Lower leg skin (tissue), 4 donors: ENCODE data around the gene MMP7. TPM values are rescaled to one million over a fixed set of nuclear protein-coding genes. Genes with fewer than 3 reads are reported as not detected.

ENCODE experiments used
- DNase-seq, 2 donors: peaks; one replicate each; pipeline ENCODE4 v3.0.0-alpha.2; 2019; ENCODE audit warnings: low spot score in 2 of 2
- H3K4me3 ChIP-seq: fragments of 200-600 bp; sonication (generic); 2 replicates; pipeline ENCODE4 v1.5.1; 2017; ENCODE audit warnings: mild to moderate bottlenecking, low read depth; ENCODE audit not compliant: poor library complexity, severe bottlenecking
- CTCF ChIP-seq, 3 donors: fragments of 450-650 bp; IDR thresholded peaks; one replicate each; pipeline ENCODE4 v1.5.1; 2016; ENCODE audit warnings: antibody characterized with exemption in 3 of 3, mild to moderate bottlenecking in 3 of 3, moderate library complexity in 2 of 3
- POLR2A ChIP-seq, 2 donors: fragments of 450-650 bp; IDR thresholded peaks; one replicate each; pipeline ENCODE4 v1.6.1; 2016 to 2017; ENCODE audit warnings: antibody characterized with exemption in 2 of 2, mild to moderate bottlenecking in 1 of 2, moderate library complexity in 1 of 2
- WGBS, 2 donors: methylation state at CpG; one replicate each; pipeline ENCODE4 v1.1.5; 2018; 5-methylcytosine and 5-hydroxymethylcytosine counted together
- intact Hi-C: fragments of 100-400 bp; cut with DNase I; formaldehyde crosslinking; loops from one replicate; pipeline ENCODE4 v1.15.0; 2023; ENCODE audit warnings: low total_unique reads
- total RNA-seq, 4 donors: library from RNA; depleted of rRNA; stranded (reverse); fragments of >200 nt; gene quantifications; one replicate each; pipeline ENCODE4 v1.1.0, GENCODE V29; 2016

MMP7 gene
- total RNA-seq, 4 donors from 2014 or later, result 15.9 to 195 (median 95.8) TPM

GRCh38 chr11:102493524-102493923, 37.0 kb downstream of the MMP7 start:
- intact Hi-C loops, result loop anchor here (5.0 kb wide), 2 partner anchors 151 to 201 kb away; no protein-coding TSS in a partner anchor
- DNase-seq, result no peak
- 66 to 71% methylated on average over 5 of the region's 5 CpGs for WGBS, 2 donors

GRCh38 chr11:102491969-102492368, 38.6 kb downstream of the MMP7 start:
- WGBS, 2 donors, result 90 to 96% methylated on average over 2 of the region's 2 CpGs
- intact Hi-C loops, result loop anchor here (5.0 kb wide), 2 partner anchors 150 to 200 kb away; no protein-coding TSS in a partner anchor
- no peak for DNase-seq
- H3K4me3 ChIP-seq, result no peak overlapping the region
- TF ChIP-seq POLR2A (IDR thresholded peaks at IDR 0.05) (no peak), CTCF (IDR thresholded peaks at IDR 0.05) (no peak)

More at GRCh38 chr11:102493524-102493923, 37.0 kb downstream of the MMP7 start:
- H3K4me3 ChIP-seq, result no peak overlapping the region
- no peak for TF ChIP-seq CTCF (IDR thresholded peaks at IDR 0.05)
- TF ChIP-seq POLR2A (IDR thresholded peaks at IDR 0.05), result no peak

- H3K4me3 ChIP-seq, result no peak overlapping the region
- no peak for TF ChIP-seq CTCF (IDR thresholded peaks at IDR 0.05)
- no peak for TF ChIP-seq POLR2A (IDR thresholded peaks at IDR 0.05)
- intact Hi-C loops, result loop anchor here (5.0 kb wide), 2 partner anchors 147 to 197 kb away; no protein-coding TSS in a partner anchor
- 76 to 85% methylated on average over 5 of the region's 5 CpGs for WGBS, 2 donors
- no peak for DNase-seq
Measured at GRCh38 chr11:102489186-102490145, 41.1 kb downstream of the MMP7 start.

GRCh38 chr11:102488208-102488607, 42.3 kb downstream of the MMP7 start:
- TF ChIP-seq POLR2A (IDR thresholded peaks at IDR 0.05) (no peak), CTCF (IDR thresholded peaks at IDR 0.05) (no peak)
- intact Hi-C loops, result no loop called here
- 80 to 92% methylated on average over 3 of the region's 3 CpGs for WGBS, 2 donors
- no peak overlapping the region for H3K4me3 ChIP-seq
- DNase-seq, result no peak

GRCh38 chr11:102487214-102487613, 43.3 kb downstream of the MMP7 start:
- H3K4me3 ChIP-seq, result no peak overlapping the region
- intact Hi-C loops, result no loop called here
- no peak for TF ChIP-seq POLR2A (IDR thresholded peaks at IDR 0.05)
- TF ChIP-seq CTCF (IDR thresholded peaks at IDR 0.05), result no peak
- 0 to 78% methylated on average over 1 of the region's 1 CpG for WGBS, 2 donors
- DNase-seq, result no peak
